Neuronal stem cell (in vitro differentiated cells): ENCODE measurements around the gene DYRK3.

ENCODE experiments used
- DNase-seq: peaks from one replicate; pipeline ENCODE4 v3.0.0-alpha.2; 2013; ENCODE audit warnings: low spot score
- H2AFZ ChIP-seq: one replicate; pipeline ENCODE4 v1.6.1; 2013; ENCODE audit warnings: mild to moderate bottlenecking, low read length, inconsistent platforms
- H2AK5ac ChIP-seq: 2 replicates; pipeline ENCODE4 v1.6.1; 2013; ENCODE audit warnings: low read depth, mild to moderate bottlenecking, inconsistent platforms, low read length, moderate library complexity, mixed read lengths
- H2BK120ac ChIP-seq: 2 replicates; pipeline ENCODE4 v1.6.1; 2013; ENCODE audit warnings: low read depth, mild to moderate bottlenecking, inconsistent platforms, low read length, moderate library complexity, mixed read lengths
- H2BK12ac ChIP-seq: one replicate; pipeline ENCODE4 v1.6.1; 2013; ENCODE audit warnings: low read length, inconsistent platforms
- H2BK15ac ChIP-seq: 2 replicates; pipeline ENCODE4 v1.6.1; 2013; ENCODE audit warnings: mild to moderate bottlenecking, low read length, inconsistent platforms, mixed read lengths
- H2BK5ac ChIP-seq: one replicate; pipeline ENCODE4 v1.6.1; 2013; ENCODE audit warnings: inconsistent platforms, mild to moderate bottlenecking, low read length, moderate library complexity
- H3K14ac ChIP-seq: one replicate; pipeline ENCODE4 v1.6.1; 2013; ENCODE audit warnings: low read length, inconsistent platforms
- H3K18ac ChIP-seq: 2 replicates; pipeline ENCODE4 v1.6.1; 2013; ENCODE audit warnings: low read length, inconsistent platforms
- H3K23ac ChIP-seq: 2 replicates; pipeline ENCODE4 v1.6.1; 2013; ENCODE audit warnings: low read depth, mild to moderate bottlenecking, mixed read lengths, low read length, inconsistent platforms; ENCODE audit not compliant: poor library complexity
- H3K27ac ChIP-seq: replicated peaks from 3 replicates; pipeline ENCODE4 v1.5.1; 2013; ENCODE audit warnings: low read length, inconsistent platforms
- H3K27me3 ChIP-seq, 3 experiments: 2 replicates each; pipeline ENCODE4 v1.6.1; 2013; ENCODE audit warnings: low read length in 3 of 3, mild to moderate bottlenecking in 2 of 3, inconsistent platforms in 1 of 3, low read depth in 1 of 3, mixed read lengths in 1 of 3, moderate library complexity in 1 of 3; ENCODE audit not compliant: control insufficient read depth in 3 of 3, insufficient read depth in 3 of 3
- H3K36me3 ChIP-seq, 2 donors: replicated peaks in 1 of 2; 2 replicates each; pipeline ENCODE4 v1.6.1; 2013; ENCODE audit warnings: low read length in 2 of 2; ENCODE audit not compliant: control insufficient read depth in 2 of 2, insufficient read depth in 2 of 2
- H3K4ac ChIP-seq: 2 replicates; pipeline ENCODE4 v1.6.1; 2013; ENCODE audit warnings: inconsistent platforms, mild to moderate bottlenecking, low read length, moderate library complexity
- H3K4me1 ChIP-seq, 2 donors: 1 replicate in 1 of 2; 2 replicates in 1 of 2; pipeline ENCODE4 v1.6.1; 2013; ENCODE audit warnings: low read length in 2 of 2, low read depth in 1 of 2; ENCODE audit not compliant: control insufficient read depth in 2 of 2, insufficient read depth in 1 of 2
- H3K4me2 ChIP-seq: one replicate; pipeline ENCODE4 v1.6.1; 2013; ENCODE audit warnings: mild to moderate bottlenecking, low read length, inconsistent platforms; ENCODE audit not compliant: insufficient read depth, poor library complexity, severe bottlenecking
- H3K4me3 ChIP-seq, 2 donors: 2 replicates each; pipeline ENCODE4 v1.5.1; 2013; ENCODE audit warnings: low read length in 2 of 2, mild to moderate bottlenecking in 2 of 2, inconsistent platforms in 1 of 2, moderate library complexity in 1 of 2
- H3K79me1 ChIP-seq: one replicate; pipeline ENCODE4 v1.6.1; 2013; ENCODE audit warnings: low read depth, mild to moderate bottlenecking, inconsistent platforms, low read length, moderate library complexity
- H3K9ac ChIP-seq: one replicate; pipeline ENCODE4 v1.6.1; 2013; ENCODE audit warnings: mild to moderate bottlenecking, low read depth, low read length, inconsistent platforms; ENCODE audit not compliant: poor library complexity
- H3K9me3 ChIP-seq, 2 donors: replicated peaks in 1 of 2; 2 replicates each; pipeline versions ENCODE3 to v1.6.1; 2013; ENCODE audit warnings: low read length in 2 of 2, mild to moderate bottlenecking in 2 of 2, inconsistent platforms in 1 of 2, low read depth in 1 of 2, mixed read lengths in 1 of 2, moderate library complexity in 1 of 2; ENCODE audit not compliant: control insufficient read depth in 2 of 2, insufficient read depth in 1 of 2
- H4K8ac ChIP-seq: one replicate; pipeline ENCODE4 v1.6.1; 2013; ENCODE audit warnings: low read depth, mild to moderate bottlenecking, inconsistent platforms, low read length, moderate library complexity
- H4K91ac ChIP-seq: one replicate; pipeline ENCODE4 v1.6.1; 2013; ENCODE audit warnings: low read length, low read depth, mild to moderate bottlenecking, inconsistent platforms; ENCODE audit not compliant: poor library complexity
- WGBS, 2 donors: extraction: QIAGEN DNeasy Blood & Tissue Kit; methylation state at CpG; one replicate each; pipeline ENCODE4 v1.1.7; 2013; ENCODE audit warnings: missing lambda C conversion rate in 2 of 2, mixed read lengths in 1 of 2; ENCODE audit not compliant: insufficient read length in 2 of 2, insufficient replicate concordance in 1 of 2; ENCODE audit errors: extremely low coverage in 2 of 2; 5-methylcytosine and 5-hydroxymethylcytosine counted together

Gene DYRK3

DNA sequence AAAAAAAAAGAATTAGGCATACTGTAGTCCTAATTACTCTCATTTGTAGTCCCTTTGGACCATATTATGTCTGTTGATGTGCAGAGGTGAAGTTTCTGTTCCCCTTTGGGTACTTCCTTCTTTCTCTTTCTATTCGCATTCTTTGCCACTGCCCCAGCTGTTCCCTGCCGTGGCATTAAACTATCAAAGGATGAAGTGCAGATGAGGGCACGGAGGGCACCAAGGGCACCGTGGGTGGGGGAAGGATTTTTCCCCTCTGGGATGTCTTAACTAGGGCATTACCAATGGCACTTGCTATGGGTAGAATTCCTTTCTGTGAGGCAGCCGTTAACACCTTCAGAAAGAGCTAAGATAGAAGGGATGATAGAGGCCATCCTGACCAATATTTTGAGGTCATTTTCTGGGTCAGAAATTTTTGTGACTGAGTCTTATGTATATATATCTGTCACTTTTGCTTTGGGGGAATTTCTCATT is 44.4 kb downstream of the DYRK3 start:
- no peak overlapping the region for H2BK120ac ChIP-seq
- peaks cover 2% of the 10 kb centered on the region in 2 donors for H3K4me1 ChIP-seq
- H3K9ac ChIP-seq = no peak overlapping the region
- H4K91ac ChIP-seq = no peak overlapping the region
- no peak overlapping the region for H2AK5ac ChIP-seq
- H3K27me3 ChIP-seq = peaks cover 0 to 84% (median 8%) of the 10 kb centered on the region in 3 experiments
- H2BK5ac ChIP-seq = no peak overlapping the region
- H2BK15ac ChIP-seq = no peak overlapping the region
- DNase-seq = no peak
- H2BK12ac ChIP-seq = no peak overlapping the region
- H3K14ac ChIP-seq = no peak overlapping the region
- H3K23ac ChIP-seq = no peak overlapping the region
- no peak overlapping the region for H3K18ac ChIP-seq
- H4K8ac ChIP-seq = no peak overlapping the region
- no CpG with 5 or more reads among the region's 5 CpGs for WGBS, 2 donors
- H3K4ac ChIP-seq = no peak overlapping the region
- no peak overlapping the region for H3K4me3 ChIP-seq
- no peaks in the 10 kb centered on the region for H3K36me3 ChIP-seq
- no peak overlapping the region for H3K27ac ChIP-seq
- no peaks in the 10 kb centered on the region for H3K9me3 ChIP-seq
- no peak overlapping the region for H2AFZ ChIP-seq
- no peak overlapping the region for H3K4me2 ChIP-seq
- no peaks in the 10 kb centered on the region for H3K79me1 ChIP-seq

DNA sequence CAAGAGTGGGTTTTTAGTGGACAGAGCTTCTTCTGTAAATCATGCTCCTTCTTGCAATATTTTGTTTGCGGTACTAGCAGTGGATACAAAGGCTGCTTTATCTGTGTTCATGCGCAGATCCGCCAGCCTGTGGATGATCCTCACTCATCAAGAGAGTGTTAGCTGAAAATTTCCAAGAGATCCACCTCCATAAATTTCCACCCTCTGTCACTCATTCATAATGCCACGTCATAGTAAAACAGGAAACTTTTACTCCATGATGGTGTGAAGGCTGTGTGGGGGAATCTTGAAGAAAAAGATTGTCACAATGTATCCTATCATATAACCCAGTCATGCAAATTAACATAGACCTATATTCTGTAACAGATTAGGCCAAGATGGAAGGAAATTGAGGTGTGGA is 44.9 kb downstream of the DYRK3 start:
- no peak overlapping the region for H3K4ac ChIP-seq

DNA sequence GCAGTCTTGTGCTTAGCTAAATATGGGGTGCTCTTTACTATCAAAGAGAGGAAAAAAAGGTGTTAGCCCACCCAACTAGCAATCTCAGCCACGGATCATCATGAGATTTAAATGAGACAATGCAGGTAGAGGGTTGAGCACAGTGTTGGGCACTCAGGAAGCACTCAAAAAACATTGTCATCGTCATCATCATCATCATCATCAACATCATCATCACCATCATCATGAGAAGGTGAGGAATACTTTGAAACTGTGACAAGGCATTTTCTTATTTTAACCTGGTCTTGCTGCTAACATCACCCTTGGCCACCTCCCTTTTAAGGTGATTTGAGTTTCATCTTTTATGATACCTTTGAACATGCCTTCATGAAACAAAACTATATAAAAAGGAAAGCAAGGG is 46.0 kb downstream of the DYRK3 start:
- no peak overlapping the region for H3K4ac ChIP-seq
- no peak overlapping the region for H2AFZ ChIP-seq
- peaks cover 2 to 3% of the 10 kb centered on the region in 2 donors for H3K4me1 ChIP-seq
- H2BK15ac ChIP-seq = no peak overlapping the region
- H3K23ac ChIP-seq = no peak overlapping the region
- H3K36me3 ChIP-seq = no peaks in the 10 kb centered on the region
- H3K18ac ChIP-seq = no peak overlapping the region
- DNase-seq = no peak
- H2BK5ac ChIP-seq = no peak overlapping the region
- H3K4me2 ChIP-seq = no peak overlapping the region
- H3K27me3 ChIP-seq = peaks cover 0 to 70% (median 8%) of the 10 kb centered on the region in 3 experiments
- no peak overlapping the region for H3K4me3 ChIP-seq
- no peak overlapping the region for H2BK12ac ChIP-seq
- H2BK120ac ChIP-seq = no peak overlapping the region
- WGBS, 2 donors = no CpG with 5 or more reads among the region's 2 CpGs
- H3K79me1 ChIP-seq = no peaks in the 10 kb centered on the region
- H3K9ac ChIP-seq = no peak overlapping the region
- H4K8ac ChIP-seq = no peak overlapping the region
- no peak overlapping the region for H2AK5ac ChIP-seq
- no peaks in the 10 kb centered on the region for H3K9me3 ChIP-seq
- no peak overlapping the region for H3K27ac ChIP-seq
- no peak overlapping the region for H3K14ac ChIP-seq
- no peak overlapping the region for H4K91ac ChIP-seq

More for the DNA sequence above, 44.9 kb downstream of the DYRK3 start:
- H3K23ac ChIP-seq = no peak overlapping the region
- H3K9me3 ChIP-seq = no peaks in the 10 kb centered on the region
- no peak for DNase-seq
- no peak overlapping the region for H2BK5ac ChIP-seq
- H4K91ac ChIP-seq = no peak overlapping the region
- H3K14ac ChIP-seq = no peak overlapping the region
- no peak overlapping the region for H4K8ac ChIP-seq
- no peak overlapping the region for H2BK12ac ChIP-seq
- no peak overlapping the region for H3K4me2 ChIP-seq
- H3K18ac ChIP-seq = no peak overlapping the region
- no peak overlapping the region for H2AFZ ChIP-seq
- no peaks in the 10 kb centered on the region for H3K79me1 ChIP-seq
- no peak overlapping the region for H3K4me3 ChIP-seq
- H2AK5ac ChIP-seq = no peak overlapping the region
- no peaks in the 10 kb centered on the region for H3K36me3 ChIP-seq
- peaks cover 2% of the 10 kb centered on the region in 2 donors for H3K4me1 ChIP-seq
- no peak overlapping the region for H3K9ac ChIP-seq
- no peak overlapping the region for H2BK120ac ChIP-seq
- no peak overlapping the region for H3K27ac ChIP-seq
- no peak overlapping the region for H2BK15ac ChIP-seq
- no CpG with 5 or more reads among the region's 4 CpGs for WGBS, 2 donors
- peaks cover 0 to 79% (median 8%) of the 10 kb centered on the region in 3 experiments for H3K27me3 ChIP-seq

DNA sequence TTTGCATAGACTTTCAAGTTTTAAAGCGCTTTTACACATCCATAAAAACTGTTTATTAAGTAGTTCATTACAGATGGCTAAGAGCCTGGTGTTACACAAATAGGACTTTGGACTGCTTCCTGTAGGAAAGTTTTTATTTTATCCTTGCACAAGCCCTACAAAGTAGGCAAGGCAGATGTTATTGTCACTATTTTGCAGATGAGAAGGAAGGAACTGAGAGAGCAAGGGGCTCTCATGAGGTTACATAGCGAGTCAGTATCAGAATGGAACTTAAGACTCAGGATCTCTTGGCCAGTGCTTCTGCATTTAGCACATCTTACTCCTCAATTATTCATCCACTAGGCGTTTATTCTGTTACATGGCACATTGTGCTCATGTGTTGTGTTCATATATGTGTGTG is 46.8 kb downstream of the DYRK3 start:
- Histone ChIP-seq H4K8ac (no peak overlapping the region), H3K27ac (no peak overlapping the region), H2BK120ac (no peak overlapping the region), H3K14ac (no peak overlapping the region), H2BK12ac (no peak overlapping the region), H3K9me3 (no peaks in the 10 kb centered on the region), H3K36me3 (no peaks in the 10 kb centered on the region), H3K79me1 (no peaks in the 10 kb centered on the region), H3K9ac (no peak overlapping the region), H2BK15ac (no peak overlapping the region), H2BK5ac (no peak overlapping the region), H3K4ac (no peak overlapping the region), H3K4me1 (peaks cover 5 to 11% of the 10 kb centered on the region in 2 donors), H4K91ac (no peak overlapping the region), H3K27me3 (peaks cover 0 to 64% (median 11%) of the 10 kb centered on the region in 3 experiments), H2AFZ (no peak overlapping the region), H3K4me2 (no peak overlapping the region), H3K4me3 (no peak overlapping the region), H3K23ac (no peak overlapping the region), H2AK5ac (no peak overlapping the region), H3K18ac (no peak overlapping the region)
- no peak for DNase-seq
- WGBS, 2 donors = no CpG with 5 or more reads among the region's 3 CpGs
